ENCODE data around the gene HOXA9. TPM values are rescaled to one million over a fixed set of nuclear protein-coding genes. Genes with fewer than 3 reads are reported as not detected.

HOXA9 gene
- total RNA-seq, 1 donor from 2014 or later, result not detected

DNA sequence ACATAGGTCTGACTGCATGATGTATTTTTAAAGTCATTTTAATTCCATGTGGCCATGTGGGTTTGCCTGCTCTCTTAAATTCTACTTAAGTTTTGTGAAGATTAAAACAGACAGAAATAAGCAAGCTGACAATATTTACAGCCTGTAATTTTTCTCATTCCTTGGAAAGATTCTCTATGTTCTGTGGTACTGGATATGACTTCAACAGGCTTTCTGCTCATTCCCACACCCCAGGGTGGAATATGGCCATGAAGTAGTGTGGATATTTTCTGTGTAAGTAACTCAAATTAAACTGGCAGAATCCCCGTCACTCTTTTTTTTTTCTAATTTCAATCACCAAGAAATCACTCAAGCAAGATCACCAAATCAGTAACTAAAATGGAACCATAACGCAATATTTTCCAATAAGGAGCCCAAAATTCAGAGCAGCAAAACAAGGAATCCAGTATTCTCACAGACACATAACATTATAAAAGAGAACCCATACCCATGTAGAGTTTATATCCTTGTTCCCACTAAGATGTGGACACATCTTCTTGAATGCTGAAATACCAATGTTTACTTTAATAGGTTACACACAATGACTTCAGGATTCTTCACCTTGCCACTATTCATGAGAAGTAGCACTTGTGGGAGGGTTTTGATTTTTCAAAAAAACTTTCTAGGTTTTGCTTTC is 27.6 kb downstream of the HOXA9 start:
- Histone ChIP-seq H3K9me3 (ENCODE audit: low read depth) (no peaks in the 10 kb centered on the region), H3K79me2 (ENCODE audit: low read depth) (no peaks in the 10 kb centered on the region), H3F3A (ENCODE audit: low read depth) (no peaks in the 10 kb centered on the region), H3K27me3 (peaks cover 100% of the 10 kb centered on the region), H2AFZ (replicated peaks) (no peak overlapping the region), H3K27ac (no peak overlapping the region), H3K4me3 (no peak overlapping the region), H4K20me1 (ENCODE audit: low read depth) (peaks cover 93% of the 10 kb centered on the region), H3K9ac (no peak overlapping the region), H3K4me1 (peaks cover 2% of the 10 kb centered on the region), H3K36me3 (no peaks in the 10 kb centered on the region), H3K4me2 (no peak overlapping the region)
- Mint-ChIP-seq H3K27me3 (ENCODE audit: insufficient read depth, low read depth) (peaks cover 95% of the 10 kb centered on the region), H3K27ac (no peak overlapping the region), H3K4me3 (no peak overlapping the region), H3K4me1 (peaks cover 4% of the 10 kb centered on the region), H3K9me3 (peaks cover 16% of the 10 kb centered on the region), H3K36me3 (peaks cover 2% of the 10 kb centered on the region)
- TF ChIP-seq EZH2phosphoT487 (IDR thresholded peaks at IDR 0.05), result no peak
- TF ChIP-seq, protein P1, sequence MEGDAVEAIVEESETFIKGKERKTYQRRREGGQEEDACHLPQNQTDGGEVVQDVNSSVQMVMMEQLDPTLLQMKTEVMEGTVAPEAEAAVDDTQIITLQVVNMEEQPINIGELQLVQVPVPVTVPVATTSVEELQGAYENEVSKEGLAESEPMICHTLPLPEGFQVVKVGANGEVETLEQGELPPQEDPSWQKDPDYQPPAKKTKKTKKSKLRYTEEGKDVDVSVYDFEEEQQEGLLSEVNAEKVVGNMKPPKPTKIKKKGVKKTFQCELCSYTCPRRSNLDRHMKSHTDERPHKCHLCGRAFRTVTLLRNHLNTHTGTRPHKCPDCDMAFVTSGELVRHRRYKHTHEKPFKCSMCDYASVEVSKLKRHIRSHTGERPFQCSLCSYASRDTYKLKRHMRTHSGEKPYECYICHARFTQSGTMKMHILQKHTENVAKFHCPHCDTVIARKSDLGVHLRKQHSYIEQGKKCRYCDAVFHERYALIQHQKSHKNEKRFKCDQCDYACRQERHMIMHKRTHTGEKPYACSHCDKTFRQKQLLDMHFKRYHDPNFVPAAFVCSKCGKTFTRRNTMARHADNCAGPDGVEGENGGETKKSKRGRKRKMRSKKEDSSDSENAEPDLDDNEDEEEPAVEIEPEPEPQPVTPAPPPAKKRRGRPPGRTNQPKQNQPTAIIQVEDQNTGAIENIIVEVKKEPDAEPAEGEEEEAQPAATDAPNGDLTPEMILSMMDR (IDR thresholded peaks at IDR 0.05), result no peak
- TF ChIP-seq EZH2 (IDR thresholded peaks at IDR 0.05), result no peak
- no peak for DNase-seq (ENCODE audit: low spot score)

DNA sequence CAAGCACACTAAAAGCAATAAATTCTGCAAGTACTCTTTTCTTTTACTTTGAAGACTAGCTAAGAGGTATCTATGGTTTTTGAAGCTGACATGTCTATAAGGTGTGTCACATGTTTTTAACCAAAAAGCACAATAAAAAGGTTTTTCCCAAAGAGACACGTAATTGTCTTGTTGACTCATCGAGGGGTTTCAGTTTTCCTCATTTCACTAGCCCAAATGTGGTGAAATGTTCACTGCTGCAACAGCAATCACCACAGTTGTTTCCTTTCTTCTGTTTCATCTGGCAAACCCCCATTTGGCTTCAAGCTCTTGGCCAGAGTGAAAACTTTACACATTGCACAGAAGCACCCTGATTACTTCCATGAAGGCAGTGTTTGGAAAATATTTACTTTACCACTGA is 30.9 kb downstream of the HOXA9 start:
- peaks cover under 1% of the 10 kb centered on the region for H3K4me1 ChIP-seq
- no peak for DNase-seq (ENCODE audit: low spot score)
- no peak overlapping the region for H2AFZ ChIP-seq (replicated peaks)
- no peaks in the 10 kb centered on the region for H3K36me3 ChIP-seq
- Mint-ChIP-seq H3K4me3 (no peak overlapping the region), H3K27ac (no peak overlapping the region), H3K4me1 (no peaks in the 10 kb centered on the region), H3K27me3 (ENCODE audit: insufficient read depth, low read depth) (peaks cover 83% of the 10 kb centered on the region), H3K9me3 (peaks cover 15% of the 10 kb centered on the region), H3K36me3 (peaks cover 2% of the 10 kb centered on the region)
- TF ChIP-seq, protein P1 (IDR thresholded peaks at IDR 0.05), result no peak
- TF ChIP-seq EZH2 (IDR thresholded peaks at IDR 0.05) (no peak), EZH2phosphoT487 (IDR thresholded peaks at IDR 0.05) (no peak)
- H3F3A ChIP-seq (ENCODE audit: low read depth), result no peaks in the 10 kb centered on the region
- H3K9me3 ChIP-seq (ENCODE audit: low read depth), result no peaks in the 10 kb centered on the region
- H3K4me2 ChIP-seq, result no peak overlapping the region
- H3K27ac ChIP-seq, result no peak overlapping the region
- no peaks in the 10 kb centered on the region for H3K79me2 ChIP-seq (ENCODE audit: low read depth)
- peaks cover 81% of the 10 kb centered on the region for H4K20me1 ChIP-seq (ENCODE audit: low read depth)
- no peak overlapping the region for H3K4me3 ChIP-seq
- H3K9ac ChIP-seq, result no peak overlapping the region
- H3K27me3 ChIP-seq, result peaks cover 100% of the 10 kb centered on the region

DNA sequence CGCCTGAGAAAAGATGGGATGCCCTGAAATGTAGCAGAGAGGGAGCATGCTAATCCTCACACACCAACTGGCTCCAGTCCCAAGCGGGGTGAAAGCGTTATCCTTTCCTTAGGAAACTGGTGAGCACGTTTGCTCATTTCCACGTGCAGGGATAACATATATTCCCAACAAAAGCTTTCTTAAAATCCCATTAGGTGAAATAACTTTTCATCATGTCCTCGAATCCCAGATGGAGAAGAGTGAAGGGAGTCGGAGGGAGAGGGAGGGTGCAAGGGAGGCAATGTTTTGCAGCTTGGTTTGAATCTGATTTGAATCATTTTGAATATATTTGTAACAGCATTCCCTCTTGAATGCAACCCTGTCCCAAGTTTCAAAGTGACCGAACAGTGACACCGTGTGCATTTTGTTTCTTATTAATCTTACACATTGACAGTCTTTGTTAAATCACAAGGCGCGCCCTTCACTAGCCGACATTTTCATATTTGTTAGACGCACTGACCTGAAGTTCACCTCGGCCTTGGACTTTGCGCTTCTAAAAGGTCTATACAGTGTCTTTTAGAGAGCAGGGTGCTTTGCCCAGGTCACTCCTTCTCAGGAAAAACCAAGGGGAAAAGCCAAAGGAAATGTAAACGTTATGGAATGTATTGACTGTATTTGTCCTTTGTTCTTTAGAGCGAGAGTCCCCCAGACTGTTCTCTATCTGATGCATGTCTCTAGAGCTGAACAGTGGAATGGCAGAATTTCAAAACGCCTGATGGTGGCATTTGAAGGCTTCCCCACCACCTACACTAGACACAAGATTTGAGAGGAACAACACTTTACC is 31.7 kb downstream of the HOXA9 start:
- Mint-ChIP-seq H3K4me3 (no peak overlapping the region), H3K27ac (no peak overlapping the region), H3K9me3 (peaks cover 21% of the 10 kb centered on the region), H3K36me3 (peaks cover 2% of the 10 kb centered on the region), H3K27me3 (ENCODE audit: insufficient read depth, low read depth) (peaks cover 86% of the 10 kb centered on the region), H3K4me1 (no peaks in the 10 kb centered on the region)
- Histone ChIP-seq H3K79me2 (ENCODE audit: low read depth) (no peaks in the 10 kb centered on the region), H3K4me1 (no peaks in the 10 kb centered on the region), H4K20me1 (ENCODE audit: low read depth) (peaks cover 79% of the 10 kb centered on the region), H3K9me3 (ENCODE audit: low read depth) (no peaks in the 10 kb centered on the region), H3K27me3 (peaks cover 100% of the 10 kb centered on the region), H3K4me3 (no peak overlapping the region), H3K27ac (no peak overlapping the region), H2AFZ (replicated peaks) (no peak overlapping the region), H3F3A (ENCODE audit: low read depth) (no peaks in the 10 kb centered on the region), H3K9ac (no peak overlapping the region), H3K4me2 (no peak overlapping the region), H3K36me3 (no peaks in the 10 kb centered on the region)
- DNase-seq (ENCODE audit: low spot score), result no peak
- TF ChIP-seq, protein P1 (IDR thresholded peaks at IDR 0.05), result no peak
- TF ChIP-seq EZH2 (IDR thresholded peaks at IDR 0.05), result peak; percentile 89
- TF ChIP-seq EZH2phosphoT487 (IDR thresholded peaks at IDR 0.05), result peak; percentile 82
